Smooth muscle cell (in vitro differentiated cells): ENCODE data around the gene CAMK1D. TPM values are rescaled to one million over a fixed set of nuclear protein-coding genes. Genes with fewer than 3 reads are reported as not detected.

Experiments used
- DNase-seq: peaks from one replicate; lab custom pipeline; 2025; ENCODE audit not compliant: unreplicated experiment; lab: John Stamatoyannopoulos, UW
- H2AFZ ChIP-seq: fragments of 200-600 bp; sonication (generic); 2 replicates; pipeline ENCODE4 v1.6.0; 2016; ENCODE audit warnings: antibody characterized with exemption, low read depth, mild to moderate bottlenecking
- H3F3A ChIP-seq: fragments of 200-600 bp; sonication (generic); 2 replicates; pipeline ENCODE4 v1.6.0; 2017; ENCODE audit warnings: antibody characterized with exemption, low read depth
- H3K27ac ChIP-seq: fragments of 200-600 bp; sonication (generic); 2 replicates; pipeline ENCODE4 v1.5.1; 2016; ENCODE audit warnings: low read depth, mild to moderate bottlenecking
- H3K27me3 ChIP-seq: fragments of 200-600 bp; sonication (generic); 2 replicates; pipeline ENCODE4 v1.6.1; 2016; ENCODE audit warnings: low read depth, mild to moderate bottlenecking
- H3K36me3 ChIP-seq: fragments of 200-600 bp; sonication (generic); 2 replicates; pipeline ENCODE4 v1.5.1; 2016; ENCODE audit warnings: low read depth
- H3K4me1 ChIP-seq: fragments of 200-600 bp; sonication (generic); 2 replicates; pipeline ENCODE4 v1.5.1; 2016; ENCODE audit warnings: low read depth
- H3K4me2 ChIP-seq: fragments of 200-600 bp; sonication (generic); 2 replicates; pipeline ENCODE4 v1.6.0; 2016; ENCODE audit warnings: mild to moderate bottlenecking
- H3K4me3 ChIP-seq: fragments of 200-600 bp; sonication (generic); 2 replicates; pipeline ENCODE4 v1.5.1; 2016; ENCODE audit warnings: mild to moderate bottlenecking
- H3K79me2 ChIP-seq: fragments of 200-600 bp; sonication (generic); 2 replicates; pipeline ENCODE4 v1.6.0; 2016; ENCODE audit warnings: low read depth, mild to moderate bottlenecking
- H3K9ac ChIP-seq: fragments of 200-600 bp; sonication (generic); 2 replicates; pipeline ENCODE4 v1.6.0; 2016; ENCODE audit warnings: low read depth
- H3K9me3 ChIP-seq: fragments of 200-600 bp; sonication (generic); replicated peaks from 2 replicates; pipeline ENCODE4 v1.5.1; 2016; ENCODE audit warnings: low read depth
- H4K20me1 ChIP-seq: fragments of 200-600 bp; sonication (generic); 2 replicates; pipeline ENCODE4 v1.6.0; 2016; ENCODE audit warnings: low read depth
- WGBS: methylation state at CpG from one replicate; pipeline ENCODE4 v1.1.7; 2016; ENCODE audit warnings: low lambda C conversion rate; 5-methylcytosine and 5-hydroxymethylcytosine counted together
- polyA plus RNA-seq: library from polyadenylated mRNA; unstranded; fragments of >200 nt; fragmentation: Nextera tagmentation; extraction: Ambion mirVana; gene quantifications from 2 replicates; pipeline ENCODE4 v1.2.1, GENCODE V29; 2016
- total RNA-seq: library from RNA; depleted of rRNA; stranded (reverse); fragments of >200 nt; gene quantifications from 2 replicates; pipeline ENCODE4 v1.2.3, GENCODE V29; 2014
- TF ChIP-seq, protein P1 (sequence below): fragments of 200-600 bp; sonication (generic); IDR thresholded peaks from 2 replicates; pipeline ENCODE4 v1.5.1; 2017; ENCODE audit warnings: borderline replicate concordance, mild to moderate bottlenecking, antibody characterized with exemption; ENCODE audit not compliant: insufficient read depth, poor library complexity, severe bottlenecking

CAMK1D gene
- total and polyA plus RNA-seq, 2 experiments from 2014 or later, result 1.6 to 2.3 TPM

DNA sequence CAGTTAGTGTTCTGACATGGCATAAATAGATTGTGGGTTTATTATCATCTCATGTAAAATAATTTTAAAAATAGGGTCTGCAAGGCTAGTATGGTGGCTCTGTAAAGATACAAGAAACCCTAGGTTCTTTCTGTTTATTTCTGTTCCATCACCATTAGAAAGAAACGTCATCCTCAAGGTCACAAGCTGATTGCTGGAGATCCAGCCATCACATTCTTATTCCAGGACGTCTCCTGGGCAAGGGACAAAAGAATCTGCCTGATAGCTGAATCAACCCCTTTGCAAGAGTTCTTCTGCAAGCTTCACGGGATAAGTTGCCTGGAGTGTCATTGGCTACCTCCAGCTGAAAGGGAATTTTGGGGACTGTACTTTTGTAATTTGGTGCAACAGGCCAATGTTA is 184.4 kb downstream of the CAMK1D start:
- TF ChIP-seq, protein P1, sequence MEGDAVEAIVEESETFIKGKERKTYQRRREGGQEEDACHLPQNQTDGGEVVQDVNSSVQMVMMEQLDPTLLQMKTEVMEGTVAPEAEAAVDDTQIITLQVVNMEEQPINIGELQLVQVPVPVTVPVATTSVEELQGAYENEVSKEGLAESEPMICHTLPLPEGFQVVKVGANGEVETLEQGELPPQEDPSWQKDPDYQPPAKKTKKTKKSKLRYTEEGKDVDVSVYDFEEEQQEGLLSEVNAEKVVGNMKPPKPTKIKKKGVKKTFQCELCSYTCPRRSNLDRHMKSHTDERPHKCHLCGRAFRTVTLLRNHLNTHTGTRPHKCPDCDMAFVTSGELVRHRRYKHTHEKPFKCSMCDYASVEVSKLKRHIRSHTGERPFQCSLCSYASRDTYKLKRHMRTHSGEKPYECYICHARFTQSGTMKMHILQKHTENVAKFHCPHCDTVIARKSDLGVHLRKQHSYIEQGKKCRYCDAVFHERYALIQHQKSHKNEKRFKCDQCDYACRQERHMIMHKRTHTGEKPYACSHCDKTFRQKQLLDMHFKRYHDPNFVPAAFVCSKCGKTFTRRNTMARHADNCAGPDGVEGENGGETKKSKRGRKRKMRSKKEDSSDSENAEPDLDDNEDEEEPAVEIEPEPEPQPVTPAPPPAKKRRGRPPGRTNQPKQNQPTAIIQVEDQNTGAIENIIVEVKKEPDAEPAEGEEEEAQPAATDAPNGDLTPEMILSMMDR, result no peak
- H3K27ac ChIP-seq, result no peak overlapping the region
- no peak overlapping the region for H3K4me3 ChIP-seq
- H2AFZ ChIP-seq, result no peak overlapping the region
- no peaks in the 10 kb centered on the region for H3K27me3 ChIP-seq
- no peak for DNase-seq
- H3K9me3 ChIP-seq, result no peaks in the 10 kb centered on the region
- H3K9ac ChIP-seq, result no peak overlapping the region
- H3K79me2 ChIP-seq, result no peaks in the 10 kb centered on the region
- no peaks in the 10 kb centered on the region for H3K36me3 ChIP-seq
- H3F3A ChIP-seq, result no peaks in the 10 kb centered on the region
- H3K4me1 ChIP-seq, result no peaks in the 10 kb centered on the region
- 95% methylated on average over 3 of the region's 3 CpGs for WGBS
- no peak overlapping the region for H3K4me2 ChIP-seq
- no peaks in the 10 kb centered on the region for H4K20me1 ChIP-seq

GRCh38 chr10:12534824-12535223 is 185.5 kb downstream of the CAMK1D start:
- no peak for DNase-seq
- Histone ChIP-seq H2AFZ (no peak overlapping the region), H3K4me1 (no peaks in the 10 kb centered on the region), H3K27ac (no peak overlapping the region), H3K9me3 (no peaks in the 10 kb centered on the region), H3K79me2 (no peaks in the 10 kb centered on the region), H3K9ac (no peak overlapping the region), H4K20me1 (no peaks in the 10 kb centered on the region), H3K4me2 (no peak overlapping the region), H3K36me3 (no peaks in the 10 kb centered on the region), H3K4me3 (no peak overlapping the region), H3K27me3 (no peaks in the 10 kb centered on the region), H3F3A (no peaks in the 10 kb centered on the region)
- 58% methylated on average over 9 of the region's 9 CpGs for WGBS
- TF ChIP-seq, protein P1, result no peak

DNA sequence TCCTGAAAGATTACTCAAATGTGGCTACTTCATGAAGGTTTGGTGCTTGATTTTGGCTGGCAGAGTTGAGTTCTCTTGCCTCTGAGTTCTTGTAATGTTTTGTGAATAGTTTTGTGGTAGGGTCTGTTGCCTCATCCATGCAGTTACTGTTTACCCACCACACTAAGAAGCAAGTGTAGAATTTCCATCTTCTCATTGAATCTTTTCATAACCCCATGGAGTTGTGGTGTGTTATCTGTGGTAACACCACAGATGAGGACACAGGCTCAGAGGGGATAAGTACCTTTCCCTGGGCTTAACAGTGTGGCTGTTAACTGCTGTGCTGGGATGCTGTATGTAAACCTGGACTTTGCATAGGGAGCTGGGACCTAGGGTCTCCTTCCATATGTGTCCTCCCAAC is 186.3 kb downstream of the CAMK1D start:
- TF ChIP-seq, protein P1, result no peak
- Histone ChIP-seq H3K27me3 (no peaks in the 10 kb centered on the region), H3F3A (no peaks in the 10 kb centered on the region), H3K4me3 (no peak overlapping the region), H3K9me3 (no peaks in the 10 kb centered on the region), H3K4me2 (no peak overlapping the region), H3K36me3 (no peaks in the 10 kb centered on the region), H4K20me1 (no peaks in the 10 kb centered on the region), H3K27ac (no peak overlapping the region), H3K79me2 (no peaks in the 10 kb centered on the region), H2AFZ (no peak overlapping the region), H3K9ac (no peak overlapping the region), H3K4me1 (peaks cover 6% of the 10 kb centered on the region)
- no peak for DNase-seq

- no peak for DNase-seq
- Histone ChIP-seq H4K20me1 (no peaks in the 10 kb centered on the region), H3K4me1 (peaks cover 6% of the 10 kb centered on the region), H3K9me3 (no peaks in the 10 kb centered on the region), H3K79me2 (no peaks in the 10 kb centered on the region), H3F3A (no peaks in the 10 kb centered on the region), H3K4me3 (no peak overlapping the region), H3K36me3 (no peaks in the 10 kb centered on the region), H3K27me3 (no peaks in the 10 kb centered on the region), H3K27ac (no peak overlapping the region), H2AFZ (no peak overlapping the region), H3K9ac (no peak overlapping the region), H3K4me2 (no peak overlapping the region)
- 78% methylated on average over 9 of the region's 9 CpGs for WGBS
- TF ChIP-seq, protein P1, result no peak
These were observed 189.2 kb downstream of the CAMK1D start for GRCh38 chr10:12538491-12538995.
